Thoracic aorta (tissue), 2 donors: Measurements from ENCODE around the gene SLC2A4RG. TPM values are rescaled to one million over a fixed set of nuclear protein-coding genes. Genes with fewer than 3 reads are reported as not detected.
A peak's percentile ranks its signal among the peaks of the same experiment; 100 is the strongest.

ENCODE experiments used
- ATAC-seq: fragments of 150-250 bp; one replicate; pipeline ENCODE4 v1.8.0; 2017; ENCODE audit warnings: low read depth; ENCODE audit not compliant: insufficient number of reproducible peaks, low FRiP score
- DNase-seq: peaks from one replicate; pipeline ENCODE4 v3.0.0-alpha.2; 2020; ENCODE audit warnings: low spot score
- H3K27ac ChIP-seq, 2 donors: fragments of 200-600 bp; sonication (generic); 1 replicate in 1 of 2; 2 replicates in 1 of 2; pipeline ENCODE4 v1.5.1; 2016; ENCODE audit warnings: mild to moderate bottlenecking in 2 of 2, moderate library complexity in 2 of 2
- H3K27me3 ChIP-seq: fragments of 200-600 bp; sonication (generic); replicated peaks from 2 replicates; pipeline ENCODE4 v1.6.0; 2016; ENCODE audit warnings: mild to moderate bottlenecking; ENCODE audit not compliant: insufficient read depth
- H3K36me3 ChIP-seq: fragments of 200-600 bp; sonication (generic); one replicate; pipeline ENCODE4 v1.5.1; 2016
- H3K4me1 ChIP-seq, 2 donors: fragments of 200-600 bp; sonication (generic); 1 replicate in 1 of 2; 2 replicates in 1 of 2; pipeline versions ENCODE4 v1.5.1 to v1.6.0; 2016; ENCODE audit warnings: low read depth in 2 of 2, mild to moderate bottlenecking in 1 of 2; ENCODE audit not compliant: control insufficient read depth in 1 of 2
- H3K4me3 ChIP-seq: fragments of 200-600 bp; sonication (generic); 2 replicates; pipeline ENCODE4 v1.5.1; 2016; ENCODE audit warnings: mild to moderate bottlenecking
- H3K9me3 ChIP-seq: fragments of 200-600 bp; sonication (generic); 2 replicates; pipeline ENCODE4 v1.5.1; 2016
- total RNA-seq, 2 donors: library from RNA; depleted of rRNA; stranded (reverse); fragments of >200 nt; gene quantifications; one replicate each; pipeline versions ENCODE4 v1.1.0 to v1.2.3, GENCODE V29; 2016
- TF ChIP-seq, protein P1 (sequence below): fragments of 200-600 bp; sonication (generic); IDR thresholded peaks from one replicate; pipeline ENCODE4 v1.5.1; 2019; ENCODE audit warnings: antibody characterized with exemption

The SLC2A4RG gene
- total RNA-seq, 2 donors from 2014 or later = 36.2 to 103 TPM

DNA sequence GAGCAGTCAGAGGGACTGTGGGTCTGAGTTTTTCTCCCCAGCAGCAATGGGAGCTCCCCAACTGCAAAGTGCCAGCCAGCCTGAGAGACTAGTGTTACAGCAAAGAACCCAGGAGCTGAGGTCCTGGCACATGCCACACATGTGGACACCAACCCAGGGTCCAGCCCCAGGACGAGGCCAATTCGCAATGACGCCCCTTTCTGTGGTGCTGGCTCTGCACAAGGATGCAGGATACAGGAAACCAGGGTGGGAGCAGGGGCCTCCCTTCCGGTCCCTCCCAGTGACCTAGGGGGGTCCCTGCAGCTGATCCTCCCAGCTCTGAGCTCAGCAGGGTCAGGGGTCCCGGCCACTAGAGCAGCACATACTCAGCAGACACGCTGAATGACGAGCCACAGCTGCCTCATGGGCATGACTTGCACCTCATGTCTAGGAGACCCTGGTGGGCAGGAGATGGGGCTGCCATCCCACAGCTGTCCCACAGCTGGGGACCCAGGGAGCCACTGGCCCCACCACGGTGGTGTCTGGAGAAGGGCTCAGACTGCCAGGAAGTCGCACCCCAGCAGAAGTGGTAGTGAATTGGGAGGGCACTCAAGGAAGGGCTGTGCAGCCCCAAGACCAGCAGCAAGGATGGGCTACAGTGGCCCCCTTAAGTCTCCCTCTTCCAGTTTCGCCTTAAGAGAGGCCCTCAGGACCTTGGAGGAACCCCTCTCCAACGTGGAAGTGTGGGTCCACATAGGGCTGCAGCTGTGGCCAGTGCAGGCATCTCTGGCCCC lies 35.4 kb upstream of the SLC2A4RG start:
- H3K4me1 ChIP-seq = peaks cover 24 to 31% of the 10 kb centered on the region in 2 donors
- ATAC-seq (no peak), DNase-seq (no peak)

GRCh38 chr20:63704749-63705117 lies 34.8 kb upstream of the SLC2A4RG start:
- DNase-seq (no peak), ATAC-seq (no peak)
- no peak overlapping the region for H3K27ac ChIP-seq
- TF ChIP-seq, protein P1, sequence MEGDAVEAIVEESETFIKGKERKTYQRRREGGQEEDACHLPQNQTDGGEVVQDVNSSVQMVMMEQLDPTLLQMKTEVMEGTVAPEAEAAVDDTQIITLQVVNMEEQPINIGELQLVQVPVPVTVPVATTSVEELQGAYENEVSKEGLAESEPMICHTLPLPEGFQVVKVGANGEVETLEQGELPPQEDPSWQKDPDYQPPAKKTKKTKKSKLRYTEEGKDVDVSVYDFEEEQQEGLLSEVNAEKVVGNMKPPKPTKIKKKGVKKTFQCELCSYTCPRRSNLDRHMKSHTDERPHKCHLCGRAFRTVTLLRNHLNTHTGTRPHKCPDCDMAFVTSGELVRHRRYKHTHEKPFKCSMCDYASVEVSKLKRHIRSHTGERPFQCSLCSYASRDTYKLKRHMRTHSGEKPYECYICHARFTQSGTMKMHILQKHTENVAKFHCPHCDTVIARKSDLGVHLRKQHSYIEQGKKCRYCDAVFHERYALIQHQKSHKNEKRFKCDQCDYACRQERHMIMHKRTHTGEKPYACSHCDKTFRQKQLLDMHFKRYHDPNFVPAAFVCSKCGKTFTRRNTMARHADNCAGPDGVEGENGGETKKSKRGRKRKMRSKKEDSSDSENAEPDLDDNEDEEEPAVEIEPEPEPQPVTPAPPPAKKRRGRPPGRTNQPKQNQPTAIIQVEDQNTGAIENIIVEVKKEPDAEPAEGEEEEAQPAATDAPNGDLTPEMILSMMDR = no peak
- H3K4me3 ChIP-seq = no peak overlapping the region
- no peaks in the 10 kb centered on the region for H3K9me3 ChIP-seq
- H3K36me3 ChIP-seq = peaks cover 23% of the 10 kb centered on the region
- H3K4me1 ChIP-seq = peaks cover 22 to 31% of the 10 kb centered on the region in 2 donors
- H3K27me3 ChIP-seq = no peaks in the 10 kb centered on the region

More for the DNA sequence above, 35.4 kb upstream of the SLC2A4RG start:
- H3K36me3 ChIP-seq = peaks cover 23% of the 10 kb centered on the region
- H3K27ac ChIP-seq = no peak overlapping the region
- TF ChIP-seq, protein P1 = no peak
- no peak overlapping the region for H3K4me3 ChIP-seq
- no peaks in the 10 kb centered on the region for H3K27me3 ChIP-seq
- no peaks in the 10 kb centered on the region for H3K9me3 ChIP-seq

DNA sequence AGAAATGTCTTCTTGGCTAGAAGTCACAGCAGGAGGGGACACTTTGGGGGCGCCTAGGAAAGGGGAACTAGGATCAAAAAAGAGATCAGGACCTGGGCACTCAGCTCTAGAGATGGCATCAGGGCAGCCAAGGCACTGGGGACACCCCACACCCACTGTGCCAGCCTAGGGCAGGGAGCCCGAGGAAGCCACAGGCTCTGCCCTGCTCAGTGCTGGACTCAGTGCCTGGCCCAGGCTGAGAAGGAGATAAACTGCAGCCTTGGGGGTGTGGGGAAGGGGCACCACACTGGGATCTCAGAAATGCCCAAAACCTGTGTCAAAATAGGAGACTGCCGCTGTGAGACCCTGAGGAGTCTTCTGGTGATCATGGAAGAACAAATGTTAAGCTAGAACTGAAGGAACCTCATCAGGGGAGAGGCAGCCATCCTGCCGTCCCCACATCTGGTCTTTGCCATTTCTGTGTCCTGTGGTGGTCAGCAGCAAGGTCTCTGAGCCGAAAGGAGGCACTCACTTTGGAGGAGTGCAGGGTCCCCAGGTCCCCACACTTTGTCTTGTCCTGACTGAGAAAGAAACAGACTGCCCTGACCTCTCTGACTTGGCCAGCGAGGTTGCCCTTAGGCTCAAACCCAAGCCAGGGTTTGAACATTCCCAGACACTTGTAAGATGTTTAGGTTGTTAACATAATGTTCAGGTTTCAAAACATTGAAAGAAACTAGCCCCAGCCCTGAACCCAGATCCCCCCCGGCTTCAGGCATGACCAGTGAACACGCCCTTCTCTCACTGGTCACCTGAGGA lies 34.1 kb upstream of the SLC2A4RG start:
- DNase-seq = no peak
- H3K4me1 ChIP-seq = peaks cover 22 to 27% of the 10 kb centered on the region in 2 donors
- no peaks in the 10 kb centered on the region for H3K9me3 ChIP-seq
- no peak overlapping the region for H3K27ac ChIP-seq
- TF ChIP-seq, protein P1 = no peak
- no peaks in the 10 kb centered on the region for H3K27me3 ChIP-seq
- H3K36me3 ChIP-seq = peaks cover 23% of the 10 kb centered on the region
- no peak overlapping the region for H3K4me3 ChIP-seq
- ATAC-seq = no peak

GRCh38 chr20:63706027-63706695 lies 33.4 kb upstream of the SLC2A4RG start:
- Histone ChIP-seq H3K4me3 (peak overlapping the region; percentile 94), H3K4me1 (peaks cover 22 to 27% of the 10 kb centered on the region in 2 donors), H3K36me3 (peaks cover 24% of the 10 kb centered on the region), H3K27me3 (no peaks in the 10 kb centered on the region), H3K9me3 (no peaks in the 10 kb centered on the region), H3K27ac (peak overlapping the region; percentile 72 to 73)
- no peak for ATAC-seq
- TF ChIP-seq, protein P1 = no peak
- DNase-seq = no peak
